Activated CD8-positive, alpha-beta T cell treated with anti-CD3 and anti-CD28 coated beads for 36 hours (primary cell): Measurements from ENCODE around the gene AOPEP. TPM values are rescaled to one million over a fixed set of nuclear protein-coding genes. Genes with fewer than 3 reads are reported as not detected.
A peak's percentile ranks its signal among the peaks of the same experiment; 100 is the strongest.
"Not testable (repeated sequence)": the region's sequence is repeated elsewhere in the genome, so short reads cannot be mapped to it uniquely, and the experiment has no call there.

ENCODE experiments used
- ATAC-seq: fragments of 200-7000 bp; cut with Tn5 transposase; one replicate; pipeline ENCODE4 v1.10.0; 2021; ENCODE audit warnings: mild to moderate bottlenecking, moderate library complexity
- CTCF ChIA-PET: fragments of 350-600 bp; sonication (Branson Sonifier 250); formaldehyde crosslinking; loops from one replicate; lab custom pipeline; 2021; ENCODE audit warnings: antibody characterized with exemption; lab: Charles Lee
- POLR2A ChIA-PET: fragments of 350-600 bp; sonication (Branson Sonifier 250); formaldehyde crosslinking; loops from one replicate; lab custom pipeline; 2021; ENCODE audit warnings: antibody characterized with exemption; lab: Charles Lee
- DNase-seq: peaks from one replicate; pipeline ENCODE4 v3.0.0-alpha.2; 2020
- H3K27ac Mint-ChIP-seq: one replicate; pipeline ENCODE4 v1.8.0; 2021; ENCODE audit warnings: mild to moderate bottlenecking, mixed read lengths
- H3K27me3 Mint-ChIP-seq: one replicate; pipeline ENCODE4 v1.8.0; 2021; ENCODE audit warnings: mixed read lengths
- H3K36me3 Mint-ChIP-seq: one replicate; pipeline ENCODE4 v1.8.0; 2021; ENCODE audit warnings: low read depth, mixed read lengths
- H3K4me1 Mint-ChIP-seq: one replicate; pipeline ENCODE4 v1.8.0; 2021; ENCODE audit warnings: low read depth, mixed read lengths
- H3K4me3 Mint-ChIP-seq: one replicate; pipeline ENCODE4 v1.8.0; 2021; ENCODE audit warnings: mild to moderate bottlenecking, moderate library complexity, mixed read lengths
- H3K9me3 Mint-ChIP-seq: one replicate; pipeline ENCODE4 v1.8.0; 2021; ENCODE audit warnings: mixed read lengths
- intact Hi-C: fragments of 100-400 bp; cut with micrococcal nuclease; formaldehyde crosslinking; loops from one replicate; pipeline ENCODE4 v1.10.0; 2022
- total RNA-seq, 2 experiments: library from RNA; stranded (reverse); gene quantifications; one replicate each; pipeline ENCODE4 v1.2.3, GENCODE V29; 2021
- TF ChIP-seq, protein P1 (sequence below): fragments of 200-600 bp; IDR thresholded peaks from one replicate; pipeline ENCODE4 v1.8.0; 2022; ENCODE audit warnings: antibody characterized with exemption, mild to moderate bottlenecking

AOPEP gene
- total RNA-seq, 2 experiments from 2014 or later, result 7.1 to 8.7 TPM

DNA sequence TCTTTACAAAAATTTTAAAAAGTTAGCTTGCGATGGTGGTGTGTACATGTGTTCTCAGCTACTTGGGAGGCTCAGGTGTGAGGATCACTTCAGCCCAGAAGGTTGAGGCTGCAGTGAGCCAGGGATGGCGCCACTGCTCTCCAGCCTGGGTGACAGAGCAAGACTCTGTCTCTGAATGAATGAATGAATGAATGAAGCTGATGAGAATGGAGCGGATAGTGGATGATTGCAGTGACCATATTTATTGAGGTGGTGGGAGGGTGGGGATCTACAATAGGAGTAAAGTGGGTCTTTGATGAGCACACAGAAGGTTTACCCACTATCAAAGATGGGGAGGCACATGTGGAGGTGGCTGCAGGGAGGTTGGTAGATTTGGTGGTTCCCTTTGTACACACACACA, 120.2 kb downstream of the AOPEP start:
- ATAC-seq, result no peak
- Mint-ChIP-seq H3K27me3 (no peaks in the 10 kb centered on the region), H3K4me3 (no peak overlapping the region), H3K36me3 (peaks cover 5% of the 10 kb centered on the region), H3K27ac (no peak overlapping the region), H3K9me3 (no peaks in the 10 kb centered on the region), H3K4me1 (peaks cover 19% of the 10 kb centered on the region)
- intact Hi-C loops, result no loop called here
- ChIA-PET POLR2A (interaction anchor here (0.6 to 1.7 kb wide), 3 partner anchors 9 to 63 kb away, joined by 3 to 5 read pairs (median 4); no protein-coding TSS in a partner anchor), CTCF (no interaction called here)
- TF ChIP-seq, protein P1, sequence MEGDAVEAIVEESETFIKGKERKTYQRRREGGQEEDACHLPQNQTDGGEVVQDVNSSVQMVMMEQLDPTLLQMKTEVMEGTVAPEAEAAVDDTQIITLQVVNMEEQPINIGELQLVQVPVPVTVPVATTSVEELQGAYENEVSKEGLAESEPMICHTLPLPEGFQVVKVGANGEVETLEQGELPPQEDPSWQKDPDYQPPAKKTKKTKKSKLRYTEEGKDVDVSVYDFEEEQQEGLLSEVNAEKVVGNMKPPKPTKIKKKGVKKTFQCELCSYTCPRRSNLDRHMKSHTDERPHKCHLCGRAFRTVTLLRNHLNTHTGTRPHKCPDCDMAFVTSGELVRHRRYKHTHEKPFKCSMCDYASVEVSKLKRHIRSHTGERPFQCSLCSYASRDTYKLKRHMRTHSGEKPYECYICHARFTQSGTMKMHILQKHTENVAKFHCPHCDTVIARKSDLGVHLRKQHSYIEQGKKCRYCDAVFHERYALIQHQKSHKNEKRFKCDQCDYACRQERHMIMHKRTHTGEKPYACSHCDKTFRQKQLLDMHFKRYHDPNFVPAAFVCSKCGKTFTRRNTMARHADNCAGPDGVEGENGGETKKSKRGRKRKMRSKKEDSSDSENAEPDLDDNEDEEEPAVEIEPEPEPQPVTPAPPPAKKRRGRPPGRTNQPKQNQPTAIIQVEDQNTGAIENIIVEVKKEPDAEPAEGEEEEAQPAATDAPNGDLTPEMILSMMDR, result no peak
- DNase-seq, result no peak

DNA sequence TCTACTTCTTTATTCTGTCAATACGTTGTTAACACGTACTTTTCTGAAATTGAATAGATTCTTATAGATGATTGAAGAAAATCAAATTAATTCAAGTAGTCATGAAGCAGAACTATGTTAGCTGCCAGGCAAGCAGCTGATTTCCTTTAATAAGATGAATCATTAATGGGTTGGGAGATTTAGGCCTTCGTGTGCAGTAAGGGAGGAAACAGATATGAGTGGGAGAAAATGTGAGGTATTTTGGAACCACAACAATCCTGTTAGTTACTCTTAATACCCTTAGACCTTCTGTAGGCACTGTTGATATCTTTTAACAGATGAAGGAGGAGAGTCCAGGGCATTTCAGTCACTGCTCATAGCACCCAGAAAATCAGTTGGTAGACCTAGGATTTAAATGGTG, 121.0 kb downstream of the AOPEP start:
- Mint-ChIP-seq H3K27ac (no peak overlapping the region), H3K4me1 (peaks cover 22% of the 10 kb centered on the region), H3K9me3 (no peaks in the 10 kb centered on the region)

GRCh38 chr9:94848791-94849190, 122.3 kb downstream of the AOPEP start:
- POLR2A ChIA-PET, ATAC-seq, H3K4me3 Mint-ChIP-seq, H3K27ac Mint-ChIP-seq, H3K27me3 Mint-ChIP-seq, DNase-seq, H3K36me3 Mint-ChIP-seq, H3K9me3 Mint-ChIP-seq, intact Hi-C loops: not testable (repeated sequence)
- CTCF ChIA-PET, result interaction anchor here (0.8 kb wide), 1 partner anchor 92 kb away, joined by 3 read pairs; no protein-coding TSS in a partner anchor
- H3K4me1 Mint-ChIP-seq, result peaks cover 15% of the 10 kb centered on the region

More for the DNA sequence above, 121.0 kb downstream of the AOPEP start:
- CTCF ChIA-PET, result no interaction called here
- TF ChIP-seq, protein P1, result no peak
- ATAC-seq, result peak; percentile 45
- H3K36me3 Mint-ChIP-seq, result peaks cover 5% of the 10 kb centered on the region
- no peak for DNase-seq
- intact Hi-C loops, result no loop called here
- POLR2A ChIA-PET, result no interaction called here
- H3K27me3 Mint-ChIP-seq, result no peaks in the 10 kb centered on the region
- H3K4me3 Mint-ChIP-seq, result no peak overlapping the region

DNA sequence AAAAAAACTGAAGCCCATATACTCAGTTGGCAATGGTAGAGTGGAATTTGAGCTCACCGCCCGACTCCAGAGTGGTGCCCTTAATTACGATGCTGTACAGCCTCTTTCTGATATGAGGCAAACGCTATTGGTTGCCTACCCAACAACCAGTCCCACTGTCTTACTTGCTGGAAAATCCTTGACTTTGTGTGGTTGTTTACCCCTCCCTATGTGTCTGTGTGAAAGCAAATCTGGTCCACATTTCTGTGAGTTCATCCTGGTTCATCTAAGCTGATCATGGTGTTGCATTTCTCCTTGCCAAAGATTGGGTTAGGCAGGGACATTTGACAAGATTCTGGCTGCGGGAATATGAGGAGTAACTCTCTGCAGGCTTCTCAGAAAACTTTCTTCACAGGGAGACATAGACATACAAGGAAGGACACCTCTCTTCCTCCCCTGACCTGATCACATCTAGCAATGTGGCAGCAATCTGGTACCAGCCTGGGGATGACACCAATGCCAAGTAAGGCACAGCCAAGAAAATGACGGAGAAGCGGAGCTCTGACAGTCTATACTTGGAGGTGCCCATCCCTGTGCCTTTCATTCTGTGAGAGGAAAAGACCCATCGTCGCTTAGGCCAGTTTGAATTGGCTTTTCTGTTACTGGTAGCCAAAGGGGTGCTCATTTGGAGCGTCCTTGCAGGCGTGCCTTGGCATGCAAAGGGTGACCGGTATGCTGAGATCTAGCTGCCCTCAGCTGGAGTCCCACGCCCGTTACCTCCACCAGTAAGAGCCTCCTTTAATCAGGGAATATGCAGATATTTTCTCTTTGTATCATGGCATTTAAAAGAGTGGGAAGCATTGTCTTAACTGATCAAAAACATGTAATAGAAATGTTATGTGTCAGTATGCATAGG, 124.3 kb downstream of the AOPEP start:
- Mint-ChIP-seq H3K4me3 (no peak overlapping the region), H3K27ac (no peak overlapping the region), H3K36me3 (peaks cover 5% of the 10 kb centered on the region), H3K27me3 (no peaks in the 10 kb centered on the region), H3K4me1 (peaks cover 15% of the 10 kb centered on the region), H3K9me3 (no peaks in the 10 kb centered on the region)
- DNase-seq (no peak), ATAC-seq (no peak)
- TF ChIP-seq, protein P1, result no peak
- CTCF ChIA-PET, result no interaction called here
- POLR2A ChIA-PET, result interaction anchor here (0.9 to 1.2 kb wide), 2 partner anchors 10 to 29 kb away, joined by 3 to 6 read pairs; no protein-coding TSS in a partner anchor
- intact Hi-C loops, result no loop called here

GRCh38 chr9:94851467-94851866, 125.0 kb downstream of the AOPEP start:
- DNase-seq, result no peak
- no peak overlapping the region for H3K27ac Mint-ChIP-seq
- no peak overlapping the region for H3K4me3 Mint-ChIP-seq
- H3K27me3 Mint-ChIP-seq, result no peaks in the 10 kb centered on the region
- peaks cover under 1% of the 10 kb centered on the region for H3K36me3 Mint-ChIP-seq
- H3K9me3 Mint-ChIP-seq, result no peaks in the 10 kb centered on the region
- no peak for ATAC-seq
- ChIA-PET CTCF (interaction anchor here (1.1 kb wide), 1 partner anchor 21 kb away, joined by 3 read pairs; no protein-coding TSS in a partner anchor), POLR2A (interaction anchor here (0.8 to 1.2 kb wide), 3 partner anchors 10 to 28 kb away, joined by 3 to 6 read pairs (median 3); no protein-coding TSS in a partner anchor)
- H3K4me1 Mint-ChIP-seq, result peaks cover 12% of the 10 kb centered on the region
- TF ChIP-seq, protein P1, result no peak
- intact Hi-C loops, result no loop called here
